ENCODE measurements around the gene PRC1.

DNA sequence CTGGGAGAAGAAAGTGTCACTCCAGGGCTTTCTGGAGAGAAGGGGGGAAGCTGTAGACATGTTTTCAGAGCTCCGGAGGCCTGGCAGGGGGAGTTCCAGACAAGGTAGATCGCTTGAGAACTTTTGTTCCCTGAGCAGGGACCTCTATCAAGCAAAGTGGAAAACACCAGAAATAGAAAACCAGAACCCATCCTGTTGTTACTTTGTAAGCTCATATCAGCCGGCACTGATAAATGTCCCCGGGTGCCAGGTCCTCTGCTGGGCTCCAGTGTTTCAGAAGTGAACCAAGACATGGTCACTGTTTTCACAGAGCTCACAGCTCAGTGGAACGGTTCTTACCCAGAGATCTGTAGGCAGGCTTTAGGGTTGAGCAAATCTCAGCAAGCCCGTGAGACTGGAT, 75.5 kb downstream of the PRC1 start:
- TF ChIP-seq CTCF (optimal IDR thresholded peaks at IDR 0.05 in 1 of 3, IDR thresholded peaks at IDR 0.05 in 1 of 3, conservative IDR thresholded peaks at IDR 0.05 in 1 of 3; ENCODE audit: extremely low read depth in 1 of 3, insufficient read depth in 2 of 3, low read length in 3 of 3) (no peak), EZH2 (IDR thresholded peaks at IDR 0.05; ENCODE audit: low read length) (no peak)
